HG03354 (cell line): ENCODE measurements around the gene ZMYND15.
"Not testable (repeated sequence)": the region's sequence is repeated elsewhere in the genome, so short reads cannot be mapped to it uniquely, and the experiment has no call there.

Source experiments
- ATAC-seq: cut with Tn5 transposase; IDR thresholded peaks from one replicate; pipeline ENCODE4 v1.9.1; 2021; ENCODE audit warnings: mild to moderate bottlenecking; ENCODE audit not compliant: unreplicated experiment, poor library complexity, severe bottlenecking

The ZMYND15 gene

GRCh38 chr17:4714340-4715062 lies 25.1 kb upstream of the ZMYND15 start:
- not testable (repeated sequence) for ATAC-seq

GRCh38 chr17:4715063-4715744 lies 24.4 kb upstream of the ZMYND15 start:
- no peak for ATAC-seq

GRCh38 chr17:4716081-4716480 lies 23.6 kb upstream of the ZMYND15 start:
- no peak for ATAC-seq

- ATAC-seq: no peak
These were observed 21.8 kb upstream of the ZMYND15 start for GRCh38 chr17:4717791-4718190.

GRCh38 chr17:4718276-4718675 lies 21.4 kb upstream of the ZMYND15 start:
- no peak for ATAC-seq

GRCh38 chr17:4719146-4719545 lies 20.5 kb upstream of the ZMYND15 start:
- ATAC-seq: no peak

GRCh38 chr17:4719684-4720221 lies 19.9 kb upstream of the ZMYND15 start:
- no peak for ATAC-seq

GRCh38 chr17:4720787-4721186 lies 18.8 kb upstream of the ZMYND15 start:
- ATAC-seq: no peak

- ATAC-seq: no peak
These were observed 18.2 kb upstream of the ZMYND15 start for GRCh38 chr17:4721203-4722135.

GRCh38 chr17:4722678-4723240 lies 16.9 kb upstream of the ZMYND15 start:
- no peak for ATAC-seq

GRCh38 chr17:4724650-4725049 lies 15.0 kb upstream of the ZMYND15 start:
- ATAC-seq: no peak

- ATAC-seq: no peak
These were observed 13.9 kb upstream of the ZMYND15 start for GRCh38 chr17:4725646-4726310.

GRCh38 chr17:4728124-4728523 lies 11.5 kb upstream of the ZMYND15 start:
- no peak for ATAC-seq

- ATAC-seq: no peak
These were observed 6.5 kb upstream of the ZMYND15 start for GRCh38 chr17:4733073-4733531.

GRCh38 chr17:4734857-4735475 lies 4.7 kb upstream of the ZMYND15 start:
- ATAC-seq: no peak

- ATAC-seq: no peak
These were observed 3.6 kb upstream of the ZMYND15 start for GRCh38 chr17:4735876-4736651.

GRCh38 chr17:4738136-4739121 lies 1.2 kb upstream of the ZMYND15 start:
- ATAC-seq: no peak
